ENCODE data around the gene BSND.

DNA sequence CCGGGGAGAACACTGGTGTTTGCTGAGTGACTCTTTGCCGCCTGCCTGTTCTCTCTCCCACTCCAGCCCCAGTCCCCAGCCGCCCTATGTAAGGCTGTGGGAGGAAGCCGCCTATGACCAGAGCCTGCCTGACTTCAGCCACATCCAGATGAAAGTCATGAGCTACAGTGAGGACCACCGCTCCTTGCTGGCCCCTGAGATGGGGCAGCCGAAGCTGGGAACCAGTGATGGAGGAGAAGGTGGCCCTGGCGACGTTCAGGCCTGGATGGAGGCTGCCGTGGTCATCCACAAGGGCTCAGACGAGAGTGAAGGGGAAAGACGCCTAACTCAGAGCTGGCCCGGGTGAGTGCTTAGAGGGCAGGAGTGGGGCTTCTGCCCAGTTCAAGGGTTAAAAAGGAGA is 8.2 kb downstream of the BSND start:
- TF ChIP-seq, protein P1, sequence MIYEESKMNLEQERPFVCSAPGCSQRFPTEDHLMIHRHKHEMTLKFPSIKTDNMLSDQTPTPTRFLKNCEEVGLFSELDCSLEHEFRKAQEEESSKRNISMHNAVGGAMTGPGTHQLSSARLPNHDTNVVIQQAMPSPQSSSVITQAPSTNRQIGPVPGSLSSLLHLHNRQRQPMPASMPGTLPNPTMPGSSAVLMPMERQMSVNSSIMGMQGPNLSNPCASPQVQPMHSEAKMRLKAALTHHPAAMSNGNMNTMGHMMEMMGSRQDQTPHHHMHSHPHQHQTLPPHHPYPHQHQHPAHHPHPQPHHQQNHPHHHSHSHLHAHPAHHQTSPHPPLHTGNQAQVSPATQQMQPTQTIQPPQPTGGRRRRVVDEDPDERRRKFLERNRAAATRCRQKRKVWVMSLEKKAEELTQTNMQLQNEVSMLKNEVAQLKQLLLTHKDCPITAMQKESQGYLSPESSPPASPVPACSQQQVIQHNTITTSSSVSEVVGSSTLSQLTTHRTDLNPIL (CRISPR knock-in tag; IDR thresholded peaks at IDR 0.05; ENCODE audit: low read depth) = no peak
- no peak for TF ChIP-seq ISL1 (CRISPR knock-in tag; IDR thresholded peaks at IDR 0.05)
- TF ChIP-seq, protein P2, sequence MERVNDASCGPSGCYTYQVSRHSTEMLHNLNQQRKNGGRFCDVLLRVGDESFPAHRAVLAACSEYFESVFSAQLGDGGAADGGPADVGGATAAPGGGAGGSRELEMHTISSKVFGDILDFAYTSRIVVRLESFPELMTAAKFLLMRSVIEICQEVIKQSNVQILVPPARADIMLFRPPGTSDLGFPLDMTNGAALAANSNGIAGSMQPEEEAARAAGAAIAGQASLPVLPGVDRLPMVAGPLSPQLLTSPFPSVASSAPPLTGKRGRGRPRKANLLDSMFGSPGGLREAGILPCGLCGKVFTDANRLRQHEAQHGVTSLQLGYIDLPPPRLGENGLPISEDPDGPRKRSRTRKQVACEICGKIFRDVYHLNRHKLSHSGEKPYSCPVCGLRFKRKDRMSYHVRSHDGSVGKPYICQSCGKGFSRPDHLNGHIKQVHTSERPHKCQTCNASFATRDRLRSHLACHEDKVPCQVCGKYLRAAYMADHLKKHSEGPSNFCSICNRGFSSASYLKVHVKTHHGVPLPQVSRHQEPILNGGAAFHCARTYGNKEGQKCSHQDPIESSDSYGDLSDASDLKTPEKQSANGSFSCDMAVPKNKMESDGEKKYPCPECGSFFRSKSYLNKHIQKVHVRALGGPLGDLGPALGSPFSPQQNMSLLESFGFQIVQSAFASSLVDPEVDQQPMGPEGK (CRISPR knock-in tag; IDR thresholded peaks at IDR 0.05; ENCODE audit: borderline replicate concordance) = no peak
- no peak for TF ChIP-seq ZFP3 (CRISPR knock-in tag; IDR thresholded peaks at IDR 0.05)
- no peak for TF ChIP-seq TOX (CRISPR knock-in tag; IDR thresholded peaks at IDR 0.05; ENCODE audit: borderline replicate concordance)
- TF ChIP-seq ZNF70 (CRISPR knock-in tag; IDR thresholded peaks at IDR 0.05) = no peak
- no peak for TF ChIP-seq OSR1 (CRISPR knock-in tag; IDR thresholded peaks at IDR 0.05)
- no peak for TF ChIP-seq BACH2 (CRISPR knock-in tag; IDR thresholded peaks at IDR 0.05; ENCODE audit: borderline replicate concordance)
- no peak for TF ChIP-seq ARNTL (CRISPR knock-in tag; IDR thresholded peaks at IDR 0.05; ENCODE audit: borderline replicate concordance, low read depth)
- TF ChIP-seq ZNF8 (CRISPR knock-in tag; IDR thresholded peaks at IDR 0.05) = no peak
